ENCODE results near the gene RBM47.

- no peak for TF ChIP-seq CTCF (IDR thresholded peaks at IDR 0.05)
- no peak for TF ChIP-seq POLR2A (IDR thresholded peaks at IDR 0.05; ENCODE audit: low read depth)
These were observed 39.8 kb upstream of the RBM47 start for GRCh38 chr4:40669504-40669903.

Data from esophagus muscularis mucosa (tissue), 3 donors.